HFF-Myc (cell line): Measurements from ENCODE around the gene CCSAP.
"Not testable (repeated sequence)": the region's sequence is repeated elsewhere in the genome, so short reads cannot be mapped to it uniquely, and the experiment has no call there.

ENCODE experiments used
- DNase-seq: peaks from one replicate; pipeline ENCODE4 v3.0.0-alpha.2; 2011; ENCODE audit warnings: low read depth; ENCODE audit errors: extremely low read depth
- H3K4me3 ChIP-seq: replicated peaks from 2 replicates; pipeline ENCODE4 v1.5.1; 2011; ENCODE audit warnings: low read depth, mild to moderate bottlenecking, control low read depth, low read length
- TF ChIP-seq, protein P1 (sequence below): IDR thresholded peaks from 2 replicates; pipeline ENCODE4 v1.5.1; 2012; ENCODE audit warnings: mild to moderate bottlenecking, low read depth, low read length, control low read depth; ENCODE audit errors: missing control alignments

The CCSAP gene

DNA sequence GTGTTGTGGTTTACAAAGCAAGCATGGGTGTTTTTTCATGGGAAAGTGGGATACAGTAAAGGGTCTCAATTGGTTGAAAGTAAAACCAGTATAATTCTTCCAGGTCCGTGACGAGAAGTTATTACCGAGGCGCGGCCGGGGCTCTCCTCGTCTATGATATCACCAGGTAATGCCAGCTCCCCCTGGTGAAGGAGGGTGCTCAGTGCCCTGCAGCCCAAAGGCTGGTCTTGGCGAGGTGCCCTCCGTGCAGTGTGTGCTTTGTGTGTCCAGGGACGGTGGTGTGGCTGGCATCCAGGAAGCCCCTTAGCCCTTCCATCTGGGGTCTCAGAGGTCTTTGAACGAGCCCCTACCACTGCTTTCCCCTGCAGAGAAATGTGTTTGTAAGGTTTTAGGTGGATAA is 47.1 kb downstream of the CCSAP start:
- TF ChIP-seq, protein P1, sequence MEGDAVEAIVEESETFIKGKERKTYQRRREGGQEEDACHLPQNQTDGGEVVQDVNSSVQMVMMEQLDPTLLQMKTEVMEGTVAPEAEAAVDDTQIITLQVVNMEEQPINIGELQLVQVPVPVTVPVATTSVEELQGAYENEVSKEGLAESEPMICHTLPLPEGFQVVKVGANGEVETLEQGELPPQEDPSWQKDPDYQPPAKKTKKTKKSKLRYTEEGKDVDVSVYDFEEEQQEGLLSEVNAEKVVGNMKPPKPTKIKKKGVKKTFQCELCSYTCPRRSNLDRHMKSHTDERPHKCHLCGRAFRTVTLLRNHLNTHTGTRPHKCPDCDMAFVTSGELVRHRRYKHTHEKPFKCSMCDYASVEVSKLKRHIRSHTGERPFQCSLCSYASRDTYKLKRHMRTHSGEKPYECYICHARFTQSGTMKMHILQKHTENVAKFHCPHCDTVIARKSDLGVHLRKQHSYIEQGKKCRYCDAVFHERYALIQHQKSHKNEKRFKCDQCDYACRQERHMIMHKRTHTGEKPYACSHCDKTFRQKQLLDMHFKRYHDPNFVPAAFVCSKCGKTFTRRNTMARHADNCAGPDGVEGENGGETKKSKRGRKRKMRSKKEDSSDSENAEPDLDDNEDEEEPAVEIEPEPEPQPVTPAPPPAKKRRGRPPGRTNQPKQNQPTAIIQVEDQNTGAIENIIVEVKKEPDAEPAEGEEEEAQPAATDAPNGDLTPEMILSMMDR: no peak
- no peak for DNase-seq
- no peak overlapping the region for H3K4me3 ChIP-seq

- TF ChIP-seq, protein P1: no peak
- DNase-seq: no peak
- H3K4me3 ChIP-seq: no peak overlapping the region
Measured at GRCh38 chr1:229293528-229294204, 49.2 kb downstream of the CCSAP start.

GRCh38 chr1:229291686-229292085 is 51.2 kb downstream of the CCSAP start:
- not testable (repeated sequence) for DNase-seq, H3K4me3 ChIP-seq

DNA sequence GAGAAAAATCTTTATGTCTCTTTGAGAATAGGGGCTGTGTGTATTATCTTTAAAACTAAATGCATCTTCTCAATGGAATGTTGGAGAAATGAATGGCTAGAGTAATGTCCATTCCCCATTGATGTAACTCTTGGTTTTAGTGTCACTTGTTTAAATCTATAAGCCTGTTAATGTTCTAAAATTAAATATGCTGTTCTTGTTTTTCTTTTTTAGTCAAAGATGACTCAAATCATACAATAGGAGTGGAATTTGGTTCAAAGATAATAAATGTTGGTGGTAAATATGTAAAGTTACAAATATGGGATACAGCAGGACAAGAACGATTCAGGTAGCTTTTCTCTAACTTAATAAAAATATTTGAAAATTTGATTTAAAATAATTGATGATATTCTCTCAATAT is 54.3 kb downstream of the CCSAP start:
- no peak for DNase-seq
- no peak overlapping the region for H3K4me3 ChIP-seq
- TF ChIP-seq, protein P1: no peak

DNA sequence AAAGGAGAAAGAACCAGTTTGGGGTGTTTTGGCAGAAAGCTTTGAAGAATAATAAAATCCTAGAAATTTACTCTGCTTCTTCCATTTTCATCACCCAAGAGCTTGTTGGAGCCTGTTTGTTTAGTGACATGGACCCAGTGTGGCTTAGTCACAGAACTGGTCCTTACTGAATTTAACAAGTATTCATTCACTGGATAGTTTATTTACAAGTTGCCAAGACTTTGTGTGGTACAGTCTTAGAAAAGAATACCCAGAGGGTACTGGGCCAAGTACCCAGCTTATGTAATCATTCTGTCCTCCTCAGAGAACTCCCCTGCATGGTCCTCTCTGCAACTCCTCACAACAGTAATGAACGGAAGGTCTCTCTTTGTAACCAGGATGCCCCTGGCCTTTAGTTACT is 55.6 kb downstream of the CCSAP start:
- H3K4me3 ChIP-seq: no peak overlapping the region
- DNase-seq: no peak

DNA sequence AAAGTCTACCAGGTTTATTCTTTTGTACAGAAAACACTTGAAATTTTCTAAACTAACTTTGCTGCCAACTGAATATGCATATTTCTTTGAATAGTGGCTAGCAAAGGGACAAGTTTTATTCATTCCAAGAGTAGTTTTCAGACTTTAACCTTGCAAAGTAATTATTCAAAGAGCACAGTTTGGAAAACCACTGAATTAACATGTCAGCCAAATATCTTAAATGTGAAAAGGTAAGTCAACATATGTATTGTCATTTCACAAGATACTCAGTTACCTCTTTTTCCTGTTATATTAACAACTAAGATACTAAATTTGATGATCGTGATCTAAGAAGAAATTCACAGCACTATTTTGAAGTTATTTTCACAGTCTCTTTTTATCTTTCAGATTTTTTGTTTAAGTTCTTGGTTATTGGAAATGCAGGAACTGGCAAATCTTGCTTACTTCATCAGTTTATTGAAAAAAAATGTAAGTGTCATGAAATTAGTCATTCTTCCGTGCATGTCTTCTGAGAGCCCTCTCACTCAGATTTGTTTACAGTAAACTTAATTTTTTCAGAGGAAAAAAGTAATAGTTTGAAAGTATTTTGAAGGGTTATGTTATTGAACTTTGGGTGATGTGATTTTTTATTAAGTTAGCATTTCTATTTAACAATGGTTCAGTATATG is 56.6 kb downstream of the CCSAP start:
- TF ChIP-seq, protein P1: no peak

More for the DNA sequence above, 55.6 kb downstream of the CCSAP start:
- TF ChIP-seq, protein P1: no peak

GRCh38 chr1:229285440-229285839 is 57.4 kb downstream of the CCSAP start:
- H3K4me3 ChIP-seq: no peak overlapping the region
- no peak for DNase-seq
- TF ChIP-seq, protein P1: no peak

More for the DNA sequence above, 56.6 kb downstream of the CCSAP start:
- no peak for DNase-seq
- no peak overlapping the region for H3K4me3 ChIP-seq
